RWPE1 (cell line): ENCODE measurements around the gene DUSP15.

Experiments used
- CTCF ChIA-PET: fragments of 350-600 bp; sonication (Branson Sonifier 250); formaldehyde crosslinking; extraction: SDS; loops from one replicate; lab custom pipeline; 2021; lab: Yijun Ruan, JAX
- POLR2A ChIA-PET: fragments of 400-600 bp; formaldehyde crosslinking; extraction: SDS; loops from one replicate; lab custom pipeline; 2020; ENCODE audit warnings: antibody characterized with exemption; ENCODE audit not compliant: low non-redundant PET; lab: Yijun Ruan, JAX
- DNase-seq: peaks from one replicate; pipeline ENCODE4 v3.0.0; 2012; ENCODE audit warnings: low spot score
- H3K27ac ChIP-seq: fragments of 450-650 bp; 2 replicates; pipeline ENCODE4 v1.5.1; 2017
- TF ChIP-seq, protein P1 (sequence below): fragments of 450-650 bp; conservative IDR thresholded peaks from 2 replicates; pipeline ENCODE4 v1.5.1; 2017; ENCODE audit warnings: low read depth, mild to moderate bottlenecking

DUSP15 gene

DNA sequence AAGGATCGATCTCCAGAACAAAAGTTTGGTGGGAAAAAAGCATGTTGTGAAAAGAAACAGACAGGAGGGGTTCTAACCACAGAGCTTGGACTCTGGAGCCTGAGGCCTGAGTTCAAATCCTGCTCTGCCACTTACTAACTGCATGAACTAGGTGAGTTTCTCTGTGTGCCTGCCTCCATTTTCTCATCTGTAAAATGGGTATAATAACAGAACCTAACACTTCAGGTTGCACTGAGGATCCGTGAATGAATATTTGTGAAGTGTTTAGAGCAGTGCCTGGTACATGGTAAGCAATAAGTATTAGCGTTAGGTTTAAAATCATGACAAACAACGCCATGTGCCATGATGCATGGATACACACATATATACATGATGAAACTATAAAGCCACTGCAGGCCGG is 36.7 kb upstream of the DUSP15 start:
- CTCF ChIA-PET = interaction anchor here (0.7 kb wide), 1 partner anchor 98 kb away, joined by 4 read pairs; no protein-coding TSS in a partner anchor
- POLR2A ChIA-PET = no interaction called here
- DNase-seq = no peak
- no peak overlapping the region for H3K27ac ChIP-seq
- TF ChIP-seq, protein P1, sequence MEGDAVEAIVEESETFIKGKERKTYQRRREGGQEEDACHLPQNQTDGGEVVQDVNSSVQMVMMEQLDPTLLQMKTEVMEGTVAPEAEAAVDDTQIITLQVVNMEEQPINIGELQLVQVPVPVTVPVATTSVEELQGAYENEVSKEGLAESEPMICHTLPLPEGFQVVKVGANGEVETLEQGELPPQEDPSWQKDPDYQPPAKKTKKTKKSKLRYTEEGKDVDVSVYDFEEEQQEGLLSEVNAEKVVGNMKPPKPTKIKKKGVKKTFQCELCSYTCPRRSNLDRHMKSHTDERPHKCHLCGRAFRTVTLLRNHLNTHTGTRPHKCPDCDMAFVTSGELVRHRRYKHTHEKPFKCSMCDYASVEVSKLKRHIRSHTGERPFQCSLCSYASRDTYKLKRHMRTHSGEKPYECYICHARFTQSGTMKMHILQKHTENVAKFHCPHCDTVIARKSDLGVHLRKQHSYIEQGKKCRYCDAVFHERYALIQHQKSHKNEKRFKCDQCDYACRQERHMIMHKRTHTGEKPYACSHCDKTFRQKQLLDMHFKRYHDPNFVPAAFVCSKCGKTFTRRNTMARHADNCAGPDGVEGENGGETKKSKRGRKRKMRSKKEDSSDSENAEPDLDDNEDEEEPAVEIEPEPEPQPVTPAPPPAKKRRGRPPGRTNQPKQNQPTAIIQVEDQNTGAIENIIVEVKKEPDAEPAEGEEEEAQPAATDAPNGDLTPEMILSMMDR = no peak

- H3K27ac ChIP-seq = no peak overlapping the region
- ChIA-PET CTCF (interaction anchor here (0.6 kb wide), 1 partner anchor 102 kb away, joined by 3 read pairs; no protein-coding TSS in a partner anchor), POLR2A (no interaction called here)
- no peak for DNase-seq
- TF ChIP-seq, protein P1 = no peak
These were observed 35.7 kb upstream of the DUSP15 start for GRCh38 chr20:31906001-31906400.

GRCh38 chr20:31903627-31904386 is 33.5 kb upstream of the DUSP15 start:
- H3K27ac ChIP-seq = no peak overlapping the region
- ChIA-PET POLR2A (no interaction called here), CTCF (interaction anchor here (0.6 to 1.0 kb wide), 2 partner anchors 53 to 80 kb away, joined by 3 to 4 read pairs; no protein-coding TSS in a partner anchor)
- no peak for DNase-seq
- TF ChIP-seq, protein P1 = no peak

GRCh38 chr20:31901615-31902014 is 31.3 kb upstream of the DUSP15 start:
- ChIA-PET CTCF (no interaction called here), POLR2A (no interaction called here)
- TF ChIP-seq, protein P1 = no peak

DNA sequence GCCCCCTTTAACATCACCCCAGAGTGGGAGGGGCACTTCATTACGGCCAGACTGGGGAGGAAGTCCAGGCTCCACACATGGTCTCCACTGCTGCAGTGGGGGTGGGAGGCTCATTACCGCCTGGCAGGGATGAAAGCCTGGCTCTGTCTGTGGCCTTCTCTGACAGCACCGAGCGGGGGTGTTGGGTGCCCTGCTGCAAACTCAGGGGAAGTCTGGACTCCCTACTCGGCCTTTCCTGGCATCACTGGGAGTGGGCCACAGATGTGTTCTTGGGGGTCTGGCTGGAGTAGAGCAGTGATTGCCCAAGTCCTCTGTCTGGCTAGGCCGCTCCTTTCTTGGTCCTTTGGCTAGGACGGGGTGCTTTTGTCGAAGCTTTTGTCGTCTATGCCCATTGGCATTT is 27.2 kb upstream of the DUSP15 start:
- DNase-seq = no peak
- CTCF ChIA-PET = no interaction called here
- TF ChIP-seq, protein P1 = no peak
- H3K27ac ChIP-seq = no peak overlapping the region
- POLR2A ChIA-PET = no interaction called here

More at GRCh38 chr20:31901615-31902014, 31.3 kb upstream of the DUSP15 start:
- no peak overlapping the region for H3K27ac ChIP-seq
- DNase-seq = no peak

DNA sequence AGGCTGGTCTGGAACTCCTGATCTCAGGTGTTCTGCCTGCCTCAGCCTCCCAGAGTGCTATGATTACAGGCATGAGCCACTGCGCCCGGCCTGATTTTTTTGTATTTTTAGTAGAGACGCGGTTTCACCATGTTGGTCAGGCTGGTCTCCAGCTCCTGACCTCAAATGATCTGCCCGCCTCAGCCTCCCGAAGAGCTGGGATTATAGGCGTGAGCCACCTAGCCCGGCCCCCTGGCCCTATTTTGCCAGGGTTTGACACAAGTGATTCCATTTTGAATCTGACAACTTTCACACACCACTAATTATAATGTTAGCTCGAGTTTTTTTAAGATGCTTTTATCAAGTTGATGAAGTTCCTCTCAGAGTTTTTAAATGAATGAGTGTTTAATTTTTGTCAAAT is 25.7 kb upstream of the DUSP15 start:
- H3K27ac ChIP-seq = no peak overlapping the region
- CTCF ChIA-PET = interaction anchor here (0.8 kb wide), 1 partner anchor 15 kb away, joined by 4 read pairs; no protein-coding TSS in a partner anchor
- POLR2A ChIA-PET = no interaction called here
- no peak for DNase-seq
- TF ChIP-seq, protein P1 = no peak
